ENCODE measurements around the gene RARG.
"Not testable (repeated sequence)": the region's sequence is repeated elsewhere in the genome, so short reads cannot be mapped to it uniquely, and the experiment has no call there.

RARG gene

DNA sequence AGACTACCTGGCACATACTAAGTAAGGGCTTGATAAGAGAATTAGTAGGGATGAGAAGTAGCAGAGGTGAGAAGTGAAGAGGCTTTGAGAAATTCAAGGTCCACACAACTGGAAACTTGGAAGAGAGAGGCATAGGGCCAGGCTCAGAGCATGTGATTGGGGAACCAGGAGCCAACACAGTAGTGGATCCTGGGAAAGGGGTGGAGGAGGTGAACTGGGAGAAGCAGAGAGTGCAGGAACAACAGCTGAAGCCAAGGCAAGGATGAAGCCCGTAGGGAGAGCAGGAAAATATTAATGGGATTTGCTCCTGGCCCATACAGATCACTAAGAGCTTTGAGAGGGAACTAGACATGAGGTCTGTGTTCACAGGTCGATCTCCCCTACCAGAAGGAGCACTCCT lies 23.6 kb downstream of the RARG start:
- DNase-seq (ENCODE audit: low read depth), result no peak

GRCh38 chr12:53207042-53207441 lies 25.0 kb downstream of the RARG start, which contains the start of gene ITGB7:
TSS of gene ITGB7 (minus strand) at chr12:53207251. CDS start at chr12:53200443, 6,808 bp downstream.
- DNase-seq (ENCODE audit: low read depth), result no peak

DNA sequence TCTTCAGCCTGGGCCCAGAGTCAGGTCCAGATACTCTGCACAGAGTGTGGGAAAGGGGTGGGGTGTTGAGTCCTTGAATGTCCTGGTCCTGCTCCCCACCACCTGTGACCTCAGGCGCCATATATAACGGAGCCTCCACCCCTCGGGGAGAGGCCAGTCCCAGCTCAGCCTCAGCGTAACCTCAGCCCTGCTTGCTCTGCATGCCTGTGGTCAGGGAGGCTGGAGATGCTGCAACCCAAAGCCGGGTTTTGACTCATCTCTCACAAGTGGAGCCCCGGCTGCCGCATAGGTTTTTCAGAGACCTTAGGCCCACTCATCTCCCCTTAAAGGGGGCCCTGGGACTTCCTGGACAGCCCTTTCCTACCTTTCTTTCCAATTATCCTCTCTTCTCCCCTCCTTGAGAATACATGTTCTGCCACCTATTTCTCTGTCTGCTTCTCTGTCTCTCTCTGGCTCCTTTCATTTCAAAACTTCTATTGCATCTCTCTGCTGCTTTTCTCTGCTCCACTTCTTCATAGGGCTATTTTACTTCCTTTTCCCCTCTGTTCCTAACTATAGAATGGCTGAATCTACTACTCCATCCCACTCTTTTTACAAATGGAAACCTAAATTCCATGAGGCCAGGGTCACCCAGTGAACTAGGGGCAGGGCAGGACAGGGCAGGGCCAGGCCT lies 26.1 kb downstream of the RARG start:
- DNase-seq (ENCODE audit: low read depth), result peak; percentile 65

DNA sequence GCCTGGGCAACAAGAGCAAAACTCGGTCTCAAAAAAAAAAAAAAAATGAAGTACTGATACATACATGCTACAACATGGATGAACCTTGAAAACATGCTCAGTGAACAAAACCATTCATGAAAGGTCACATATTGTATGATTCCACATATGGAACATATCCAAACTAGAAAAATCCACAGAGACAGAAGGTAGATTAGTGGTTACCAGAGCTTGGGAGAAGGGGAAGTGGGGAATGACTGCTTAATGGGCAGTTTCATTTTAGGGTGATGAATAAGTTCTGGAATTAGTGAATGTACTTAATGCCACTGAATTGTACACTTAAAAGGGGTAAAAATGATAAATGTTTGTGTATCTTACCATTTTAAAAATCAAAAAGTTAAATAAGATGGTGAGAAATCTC lies 27.7 kb downstream of the RARG start:
- no peak for DNase-seq (ENCODE audit: low read depth)

DNA sequence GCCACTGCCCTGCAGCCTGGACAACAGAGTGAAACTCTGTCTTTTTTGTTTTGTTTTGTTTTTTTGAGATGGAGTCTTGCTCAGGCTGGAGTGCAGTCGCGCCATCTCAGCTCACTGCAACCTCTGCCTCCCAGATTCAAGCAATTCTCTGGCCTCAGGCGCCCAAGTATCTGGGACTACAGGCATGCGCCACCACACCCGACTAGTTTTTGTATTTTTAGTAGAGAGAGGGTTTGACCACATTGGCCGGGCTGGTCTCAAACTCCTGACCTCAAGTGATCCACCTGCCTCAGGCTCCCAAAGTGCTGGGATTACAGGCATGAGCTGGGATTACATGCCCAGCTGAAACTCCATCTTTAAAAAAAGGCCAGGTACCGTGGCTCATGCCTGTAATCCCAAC lies 29.7 kb downstream of the RARG start:
- DNase-seq (ENCODE audit: low read depth), result not testable (repeated sequence)

DNA sequence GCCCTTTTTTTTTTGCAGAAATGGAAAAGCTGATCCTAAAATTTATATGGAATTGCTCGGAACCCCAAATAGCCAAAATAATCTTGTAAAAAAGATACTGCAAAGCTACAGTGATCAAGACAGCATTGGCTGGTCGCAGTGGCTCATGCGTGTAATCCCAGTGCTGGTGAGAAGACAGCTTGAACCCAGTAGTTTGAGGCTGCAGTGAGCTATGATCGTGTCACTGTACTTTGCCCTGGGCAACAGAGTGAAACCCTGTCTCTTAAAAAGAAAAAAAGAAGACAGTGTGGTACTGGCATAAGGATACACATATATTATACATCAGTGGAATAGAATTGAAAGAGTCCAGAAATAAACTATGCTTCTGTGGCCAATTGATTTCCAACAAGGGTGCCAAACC lies 30.4 kb downstream of the RARG start:
- DNase-seq (ENCODE audit: low read depth), result no peak

GRCh38 chr12:53201177-53201541 lies 30.9 kb downstream of the RARG start:
- no peak for DNase-seq (ENCODE audit: low read depth)

DNA sequence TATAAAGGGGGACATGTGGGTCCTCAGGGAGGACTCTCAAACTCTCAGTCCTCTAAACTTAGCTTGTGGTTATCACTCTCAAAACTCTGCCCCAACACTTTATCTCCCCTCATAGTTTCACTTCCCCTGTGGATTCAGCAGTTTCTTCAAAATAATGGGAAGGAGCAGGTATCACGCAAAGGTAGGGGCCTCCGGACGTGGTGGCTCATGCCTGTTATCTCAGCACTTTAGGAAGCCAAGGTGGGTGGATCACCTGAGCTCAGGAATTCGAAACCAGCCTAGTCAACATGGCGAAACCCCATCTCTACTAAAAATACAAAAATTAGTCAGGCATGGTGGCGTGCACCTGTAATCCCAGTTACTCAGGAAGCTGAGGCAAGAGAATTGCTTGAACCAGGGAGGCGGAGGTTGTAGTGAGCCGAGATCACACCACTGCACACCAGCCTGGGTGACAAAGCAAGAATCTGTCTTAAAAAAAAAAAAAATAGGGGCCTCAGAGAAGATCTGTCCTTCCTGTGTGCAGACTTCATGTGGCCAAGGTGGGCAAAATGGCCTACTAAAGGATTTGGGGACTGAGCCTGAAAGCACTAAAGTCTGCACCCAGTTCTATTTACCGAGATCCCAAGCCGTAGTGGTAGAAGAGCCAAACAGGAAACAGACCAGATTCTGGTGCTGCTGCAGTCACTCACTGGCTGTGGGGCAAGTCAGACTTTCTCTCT lies 31.4 kb downstream of the RARG start:
- DNase-seq (ENCODE audit: low read depth), result no peak

- no peak for DNase-seq (ENCODE audit: low read depth)
Measured at GRCh38 chr12:53200107-53200457, 31.9 kb downstream of the RARG start.

DNA sequence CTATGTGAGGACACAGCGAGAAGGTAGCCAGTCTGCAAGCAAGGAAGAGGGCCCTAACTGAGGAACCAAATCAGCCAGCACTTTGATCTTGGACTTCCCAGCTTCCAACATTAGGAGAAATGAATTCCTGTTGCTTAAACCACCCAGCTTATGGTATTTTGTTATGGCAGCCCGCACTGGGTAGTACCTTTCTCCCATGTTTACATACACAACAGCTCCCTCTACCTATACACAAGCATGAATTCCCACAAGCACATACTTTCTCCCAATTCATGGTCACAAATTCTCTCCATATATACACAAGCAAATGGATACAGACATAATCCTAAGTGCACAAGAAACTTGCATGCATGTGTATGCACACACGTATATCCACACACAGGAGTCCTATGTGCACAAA lies 32.3 kb downstream of the RARG start:
- no peak for DNase-seq (ENCODE audit: low read depth)

- DNase-seq (ENCODE audit: low read depth), result no peak
Measured at GRCh38 chr12:53198486-53199110, 33.4 kb downstream of the RARG start.

GRCh38 chr12:53197011-53197640 lies 34.9 kb downstream of the RARG start:
- DNase-seq (ENCODE audit: low read depth), result no peak

- DNase-seq (ENCODE audit: low read depth), result no peak
Measured at GRCh38 chr12:53196486-53196885, 35.5 kb downstream of the RARG start.

GRCh38 chr12:53195516-53196420 lies 36.2 kb downstream of the RARG start:
- no peak for DNase-seq (ENCODE audit: low read depth)

DNA sequence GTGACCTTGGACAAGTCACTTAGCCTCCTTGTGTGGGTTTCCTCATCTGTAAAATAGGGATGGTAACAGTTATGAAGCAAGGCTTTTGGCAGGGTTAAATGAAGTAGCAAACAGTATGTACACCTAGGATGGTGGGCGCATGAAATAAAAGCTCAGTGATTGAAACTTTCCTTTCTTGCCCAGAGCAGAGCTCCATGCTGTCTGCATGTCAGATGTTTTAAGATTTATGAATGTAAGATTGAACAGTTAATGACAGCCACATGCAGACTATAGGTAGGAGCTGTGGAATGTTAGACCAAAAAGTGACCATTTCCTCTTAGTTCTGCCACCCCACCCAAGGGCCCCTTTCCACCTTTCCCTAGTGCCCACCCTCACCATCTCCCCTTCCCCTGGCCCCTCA lies 37.0 kb downstream of the RARG start:
- no peak for DNase-seq (ENCODE audit: low read depth)

DNA sequence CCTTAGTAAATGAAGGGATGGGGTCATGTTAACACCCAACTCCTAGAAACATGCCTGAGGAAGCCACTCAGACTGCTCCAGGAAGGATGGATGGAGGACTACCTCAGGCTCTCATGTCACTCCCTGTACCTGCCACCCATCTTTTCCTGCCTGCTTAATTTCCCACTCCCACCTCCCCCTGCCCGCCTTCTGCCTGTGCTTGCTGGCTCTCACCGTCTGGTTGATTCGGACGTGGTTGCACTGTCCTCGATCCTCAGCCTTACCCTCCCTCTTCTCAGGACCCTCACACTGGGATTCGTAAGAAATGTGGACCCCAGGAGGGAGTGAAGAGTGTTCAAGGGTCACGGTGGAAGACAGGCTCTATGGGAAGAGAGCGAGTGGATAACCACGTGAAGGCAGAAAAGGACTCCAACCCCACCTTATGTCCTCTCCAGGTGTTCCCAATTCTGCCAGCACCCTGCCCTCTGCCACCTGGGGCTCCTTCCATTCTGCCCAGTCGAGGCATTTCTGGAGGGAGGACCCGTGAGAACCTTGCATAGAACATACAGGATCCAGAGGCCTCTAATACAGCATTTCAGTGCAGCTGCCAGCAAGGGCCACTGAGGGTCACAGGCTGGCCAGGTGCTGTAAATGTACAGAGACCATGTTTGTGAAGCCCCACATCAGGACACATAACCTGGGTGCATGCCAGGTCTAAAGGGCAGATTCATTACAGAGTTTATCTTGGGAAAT lies 37.9 kb downstream of the RARG start:
- DNase-seq (ENCODE audit: low read depth), result no peak

DNA sequence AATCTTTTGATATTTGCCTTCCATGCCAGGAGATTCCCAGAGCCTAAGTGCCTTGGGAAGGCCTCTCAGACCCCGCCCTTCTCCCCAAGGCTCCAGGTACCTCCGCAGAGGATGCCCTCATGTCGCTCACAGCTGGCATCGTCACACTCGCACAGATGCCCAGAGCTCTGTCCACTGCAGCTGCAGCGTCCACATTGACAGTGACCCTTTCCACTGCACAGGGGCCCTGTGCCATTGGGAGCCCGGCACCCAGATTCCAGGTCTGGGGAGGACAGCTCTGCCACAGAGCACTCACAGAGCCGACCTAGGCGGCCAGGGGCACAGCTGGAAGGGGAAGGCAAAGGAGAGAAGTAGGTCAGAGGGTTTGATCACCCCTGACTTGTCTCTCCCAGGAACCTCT lies 39.0 kb downstream of the RARG start:
- DNase-seq (ENCODE audit: low read depth), result no peak

DNA sequence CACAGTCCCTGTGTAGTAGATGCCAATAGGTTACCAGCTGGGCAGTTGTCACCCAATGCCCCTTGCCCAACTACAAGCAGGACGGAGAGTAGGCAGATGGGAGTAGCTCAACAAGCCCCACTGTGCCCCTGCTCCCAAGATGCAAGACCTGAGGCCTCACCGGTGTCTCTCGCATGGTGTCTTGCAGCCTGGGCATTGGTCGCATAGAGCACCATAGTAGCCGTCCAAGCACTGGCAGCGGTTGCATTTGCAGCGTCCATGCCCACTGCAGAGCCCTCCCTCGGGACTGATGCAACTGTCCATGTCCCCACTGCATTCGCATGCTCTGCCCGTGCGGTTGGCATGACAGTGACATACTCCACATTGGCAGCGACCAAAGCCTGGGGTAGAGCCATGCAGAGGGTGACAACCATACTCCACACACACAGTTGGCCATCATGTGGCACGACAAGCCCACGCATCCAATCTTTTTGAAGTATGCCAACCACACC lies 39.4 kb downstream of the RARG start:
- DNase-seq (ENCODE audit: low read depth), result no peak

DNA sequence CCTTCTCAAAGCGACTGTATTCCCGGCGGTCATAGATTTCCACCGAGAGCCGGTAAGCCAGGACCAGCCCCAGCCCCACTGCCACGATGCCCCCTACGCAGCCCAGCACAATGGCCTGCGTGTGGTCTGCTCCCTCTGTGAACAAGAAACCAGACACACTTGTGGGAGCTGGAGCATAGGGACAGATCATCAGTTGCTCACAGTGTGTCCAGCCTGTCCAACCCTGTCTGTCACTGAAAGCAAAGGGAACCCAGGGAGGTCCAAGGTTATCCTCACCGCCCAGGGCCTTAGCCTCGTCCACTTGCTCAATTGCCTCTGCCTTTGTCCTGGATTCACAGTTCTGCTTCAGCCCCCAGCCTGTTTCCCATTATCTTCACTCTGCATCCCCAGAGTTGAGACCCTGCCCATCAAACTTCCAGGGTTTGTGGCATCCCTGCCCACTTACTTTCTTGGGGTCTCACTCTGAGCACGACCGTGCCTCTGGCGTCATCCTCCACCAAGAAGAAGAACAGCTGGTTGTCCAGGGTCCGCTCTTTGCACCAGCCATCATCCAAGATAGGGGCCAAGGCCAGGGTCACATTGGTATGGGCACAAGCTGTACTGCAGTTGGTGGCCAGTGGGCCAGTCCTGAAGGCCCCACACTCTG lies 40.0 kb downstream of the RARG start:
- no peak for DNase-seq (ENCODE audit: low read depth)

DNA sequence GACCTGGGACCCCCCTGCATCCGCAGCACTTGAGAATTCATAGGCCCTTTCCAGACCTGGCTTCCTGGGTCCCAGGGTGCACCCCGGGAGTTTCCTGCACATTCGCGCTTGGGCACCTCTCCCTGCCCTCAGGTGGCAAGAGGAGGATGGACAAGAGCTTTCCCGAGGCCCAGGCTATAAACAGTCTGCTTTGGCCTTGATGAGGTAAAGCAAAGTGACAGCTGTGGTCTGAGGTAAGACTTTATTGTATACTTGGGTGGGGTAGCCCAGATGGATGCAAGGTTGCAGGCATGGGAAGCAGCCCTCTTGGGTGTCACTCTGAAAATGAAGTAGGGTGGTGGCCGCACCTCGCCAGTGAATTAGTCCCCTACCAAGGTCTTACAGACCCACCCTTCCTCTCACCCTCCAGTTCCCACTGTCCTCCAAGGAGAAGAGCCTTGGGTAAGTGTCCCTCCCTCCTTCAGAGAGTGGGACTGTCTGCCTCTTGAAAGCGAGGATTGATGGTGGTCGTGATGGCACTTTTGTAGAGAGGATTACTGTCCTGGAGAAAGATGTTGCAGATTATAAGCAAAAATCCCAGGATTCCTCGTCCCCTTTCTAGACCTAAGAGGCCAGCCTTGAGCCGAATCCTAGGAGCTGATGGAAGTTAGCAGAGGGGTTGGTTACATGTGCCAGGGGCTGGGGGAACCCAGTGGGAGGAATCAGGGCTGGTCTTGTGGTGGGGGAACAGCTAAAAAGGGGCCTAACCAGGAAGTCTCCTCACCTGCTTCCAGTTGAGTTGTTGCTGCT lies 40.7 kb downstream of the RARG start:
- no peak for DNase-seq (ENCODE audit: low read depth)
